ENCODE data around the gene LRRC15. TPM values are rescaled to one million over a fixed set of nuclear protein-coding genes. Genes with fewer than 3 reads are reported as not detected.

LRRC15 gene
- under 0.01 TPM in 1 of 2 replicates, not detected in the other for total RNA-seq

DNA sequence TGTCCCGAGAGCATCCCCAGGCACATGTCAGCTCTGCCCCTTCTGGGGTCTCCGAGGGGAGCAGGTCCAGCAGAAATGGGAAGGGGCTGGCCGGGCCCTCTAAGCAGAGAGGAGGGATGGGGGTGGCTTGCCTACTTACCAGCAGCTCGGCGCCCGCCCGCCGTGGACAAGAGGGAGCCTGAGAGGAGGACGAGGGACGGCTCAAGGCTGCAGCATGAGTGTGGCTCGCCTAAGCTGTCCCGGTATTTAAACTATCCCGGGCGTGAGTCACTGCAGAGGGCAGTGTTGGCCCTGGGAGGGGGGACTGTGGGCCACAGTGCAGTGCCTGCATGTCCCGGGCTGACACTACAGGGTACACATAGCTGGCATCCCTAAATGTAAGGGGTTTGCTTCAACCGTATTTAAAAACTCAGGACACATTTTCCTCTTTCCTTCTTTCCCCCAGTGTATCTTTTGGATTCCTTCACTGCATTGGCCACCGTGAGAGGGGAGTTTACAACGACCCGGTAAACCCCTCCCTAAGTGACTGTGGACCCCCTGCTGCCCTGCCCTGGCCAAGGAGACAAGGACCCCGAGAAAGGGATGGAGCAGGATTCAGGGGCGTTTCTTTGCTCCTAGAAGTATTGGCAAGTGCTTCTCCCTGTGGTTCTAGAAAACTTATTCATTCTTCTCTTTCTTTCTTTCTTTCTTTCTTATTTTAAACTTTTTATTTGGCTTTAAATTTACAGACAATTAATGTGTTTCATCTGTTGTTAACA lies at the start of gene LRRC15:
Gene LRRC15 (minus strand): TSS at position 222 of the 758 bp plus-strand sequence. CDS start 8,700 bp downstream, outside the sequence.

DNA sequence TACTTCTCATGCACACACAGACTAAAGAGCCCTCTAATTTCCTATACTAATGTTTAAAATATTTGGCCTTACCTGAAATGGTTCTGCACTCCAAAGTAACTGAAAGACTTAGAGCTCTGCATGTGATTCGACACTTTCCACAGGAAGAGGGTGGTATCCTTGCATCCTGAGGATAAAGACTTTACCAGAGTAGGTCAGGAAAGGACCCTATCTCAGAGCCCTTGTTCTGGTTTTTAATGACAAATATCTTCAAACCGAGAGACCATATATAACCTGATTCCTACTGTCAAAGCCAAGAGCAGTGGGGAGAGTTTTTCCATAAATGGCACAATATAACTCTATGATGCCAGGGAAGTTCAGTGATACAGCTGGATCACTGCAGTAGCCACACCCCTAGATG lies 29.6 kb upstream of the LRRC15 start, which contains the start of gene GP5:
Gene GP5 (minus strand): TSS at position 101 of the 400 bp plus-strand sequence. CDS start 984 bp downstream, outside the sequence.

DNA sequence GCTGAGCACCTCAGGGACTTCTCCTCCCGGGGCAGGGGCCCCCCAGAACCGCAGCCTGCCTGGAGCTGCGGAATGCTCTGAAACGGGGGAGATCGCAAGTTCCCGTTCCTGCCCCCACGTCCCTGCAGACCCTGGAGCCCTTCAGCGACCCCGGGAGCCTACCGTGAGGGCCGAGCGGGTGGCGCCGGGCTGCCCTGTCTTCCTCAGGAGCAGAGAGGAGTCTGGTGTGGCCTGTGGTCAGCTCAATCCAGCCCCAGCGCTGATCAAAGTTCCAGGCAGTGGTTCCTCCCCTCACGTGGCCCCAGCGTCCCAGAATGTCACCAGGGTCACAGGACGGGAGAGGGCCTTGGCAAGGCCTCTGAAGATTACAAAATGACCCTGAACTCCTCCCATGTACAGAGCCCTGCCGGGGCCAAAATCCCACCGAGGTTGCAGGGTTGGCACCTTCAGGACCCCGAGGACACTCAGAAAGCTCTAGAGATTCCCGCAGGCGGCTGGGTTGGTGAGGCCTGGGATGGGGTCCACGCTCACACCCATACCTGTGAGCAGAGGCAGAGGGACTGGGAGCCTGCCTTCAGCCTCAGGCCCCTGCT lies 18.4 kb downstream of the LRRC15 start, which contains the start of gene CPN2:
Gene CPN2 (minus strand): TSS at position 249 of the 593 bp plus-strand sequence. CDS start 8,626 bp downstream, outside the sequence.

Other genes with a start within 250 kb of the LRRC15 start
- 53.0 and 75.1 TPM in 2 replicates for gene HES1, start 233.6 kb downstream of the LRRC15 start, total RNA-seq
- gene CPN2, start 18.4 kb downstream of the LRRC15 start, total RNA-seq = not detected in 2 replicates
- gene GP5, start 29.5 kb upstream of the LRRC15 start, total RNA-seq = under 0.01 TPM in 2 replicates
- 201 and 268 TPM in 2 replicates for gene ATP13A3, start 117.3 kb upstream of the LRRC15 start, total RNA-seq

Data from nasal cavity respiratory epithelium epithelial cell of viscerocranial mucosa (primary cell).